Prostate gland (tissue), 2 donors: ENCODE measurements around the gene XXYLT1. TPM values are rescaled to one million over a fixed set of nuclear protein-coding genes. Genes with fewer than 3 reads are reported as not detected.

Experiments used
- DNase-seq: peaks from one replicate; pipeline ENCODE4 v3.0.0-alpha.2; 2019; ENCODE audit warnings: low spot score
- H3K27ac ChIP-seq, 2 donors: fragments of 200-600 bp; sonication (generic); 2 replicates each; pipeline ENCODE4 v1.5.1; 2017 to 2019
- H3K27me3 ChIP-seq: fragments of 200-600 bp; sonication (generic); replicated peaks from 2 replicates; pipeline ENCODE4 v1.5.1; 2019; ENCODE audit not compliant: insufficient read depth
- H3K36me3 ChIP-seq, 2 donors: fragments of 200-600 bp; sonication (generic); 1 replicate in 1 of 2; 2 replicates in 1 of 2; pipeline versions ENCODE4 v1.5.1 to v1.8.1; 2017 to 2019
- H3K4me1 ChIP-seq: fragments of 200-600 bp; sonication (generic); replicated peaks from 2 replicates; pipeline ENCODE4 v1.5.1; 2019
- H3K4me3 ChIP-seq, 2 donors: fragments of 200-600 bp; sonication (generic); 2 replicates each; pipeline ENCODE4 v1.5.1; 2017 to 2019
- H3K9me3 ChIP-seq: fragments of 200-600 bp; sonication (generic); 2 replicates; pipeline ENCODE4 v1.5.1; 2017
- POLR2A ChIP-seq: fragments of 450-650 bp; IDR thresholded peaks from one replicate; pipeline ENCODE4 v1.6.1; 2016; ENCODE audit warnings: antibody characterized with exemption, mild to moderate bottlenecking
- POLR2AphosphoS5 ChIP-seq: sonication (generic); formaldehyde crosslinking; IDR thresholded peaks from one replicate; pipeline ENCODE4 v1.6.1; 2017; ENCODE audit warnings: antibody characterized with exemption
- WGBS: methylation state at CpG from one replicate; pipeline ENCODE4 v1.1.5; 2018; 5-methylcytosine and 5-hydroxymethylcytosine counted together
- intact Hi-C: fragments of 100-400 bp; cut with DNase I; formaldehyde crosslinking; loops from one replicate; pipeline ENCODE4 v1.14.2; 2022
- total RNA-seq, 2 donors: library from RNA; depleted of rRNA; stranded (reverse); fragments of >200 nt; gene quantifications; one replicate each; pipeline ENCODE4 v1.1.0, GENCODE V29; 2016
- TF ChIP-seq, protein P1 (sequence below), 4 experiments: fragments of 200-600 bp in 2 of 4; fragments of 450-650 bp in 2 of 4; sonication (generic) in 2 of 4; IDR thresholded peaks; 1 replicate in 3 of 4; 2 replicates in 1 of 4; pipeline ENCODE4 v1.5.1; 2016 to 2019; ENCODE audit warnings: antibody characterized with exemption in 4 of 4, mild to moderate bottlenecking in 2 of 4, moderate library complexity in 2 of 4

XXYLT1 gene
- total RNA-seq, 2 donors from 2014 or later: 14.9 to 22.7 TPM

DNA sequence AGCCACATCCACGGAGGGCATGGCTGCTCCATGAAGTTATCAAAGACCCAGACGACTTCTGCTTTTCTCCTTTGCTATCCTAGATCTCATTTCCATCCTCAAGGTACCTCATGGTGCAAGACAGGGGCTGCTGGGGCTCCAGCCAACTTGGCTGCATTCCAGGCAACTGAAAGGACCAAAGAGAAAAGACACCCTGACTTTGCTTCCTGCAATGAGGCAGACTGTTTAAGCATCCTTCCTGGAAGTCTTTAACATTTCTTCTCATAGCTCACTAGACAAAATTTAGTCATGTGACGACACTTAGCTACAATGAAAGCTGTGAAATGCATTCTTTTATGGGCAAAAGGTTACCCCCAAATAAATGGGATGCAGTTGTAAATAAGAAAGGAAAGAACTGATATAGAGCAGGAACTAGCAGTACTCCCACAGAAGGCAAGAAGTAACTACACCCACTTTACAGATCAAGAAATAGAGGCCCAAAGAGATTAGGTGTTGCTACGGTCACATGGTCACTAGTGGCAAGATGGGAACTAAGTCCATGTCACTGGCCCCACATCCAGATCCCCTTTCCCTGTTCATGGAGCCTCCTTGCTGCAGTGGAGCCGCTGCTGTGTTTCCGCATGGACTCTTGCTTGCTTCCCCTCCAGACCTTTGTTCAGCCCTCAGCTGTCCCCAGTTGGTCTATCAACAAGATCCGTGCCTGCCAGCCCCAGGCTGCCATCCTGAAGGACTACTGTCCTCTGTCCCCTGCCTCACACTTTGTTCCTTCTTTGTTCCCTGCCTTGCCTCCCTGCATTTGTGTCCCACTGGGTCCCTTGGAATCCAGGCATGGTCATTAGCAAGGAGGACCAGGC is 107.0 kb downstream of the XXYLT1 start:
- DNase-seq: no peak
- Histone ChIP-seq H3K27ac (no peak overlapping the region), H3K9me3 (no peaks in the 10 kb centered on the region), H3K4me1 (no peaks in the 10 kb centered on the region), H3K4me3 (no peak overlapping the region), H3K36me3 (no peaks in the 10 kb centered on the region), H3K27me3 (no peaks in the 10 kb centered on the region)
- TF ChIP-seq POLR2A: no peak
- no peak for TF ChIP-seq POLR2AphosphoS5
- TF ChIP-seq, protein P1, sequence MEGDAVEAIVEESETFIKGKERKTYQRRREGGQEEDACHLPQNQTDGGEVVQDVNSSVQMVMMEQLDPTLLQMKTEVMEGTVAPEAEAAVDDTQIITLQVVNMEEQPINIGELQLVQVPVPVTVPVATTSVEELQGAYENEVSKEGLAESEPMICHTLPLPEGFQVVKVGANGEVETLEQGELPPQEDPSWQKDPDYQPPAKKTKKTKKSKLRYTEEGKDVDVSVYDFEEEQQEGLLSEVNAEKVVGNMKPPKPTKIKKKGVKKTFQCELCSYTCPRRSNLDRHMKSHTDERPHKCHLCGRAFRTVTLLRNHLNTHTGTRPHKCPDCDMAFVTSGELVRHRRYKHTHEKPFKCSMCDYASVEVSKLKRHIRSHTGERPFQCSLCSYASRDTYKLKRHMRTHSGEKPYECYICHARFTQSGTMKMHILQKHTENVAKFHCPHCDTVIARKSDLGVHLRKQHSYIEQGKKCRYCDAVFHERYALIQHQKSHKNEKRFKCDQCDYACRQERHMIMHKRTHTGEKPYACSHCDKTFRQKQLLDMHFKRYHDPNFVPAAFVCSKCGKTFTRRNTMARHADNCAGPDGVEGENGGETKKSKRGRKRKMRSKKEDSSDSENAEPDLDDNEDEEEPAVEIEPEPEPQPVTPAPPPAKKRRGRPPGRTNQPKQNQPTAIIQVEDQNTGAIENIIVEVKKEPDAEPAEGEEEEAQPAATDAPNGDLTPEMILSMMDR (IDR thresholded peaks at IDR 0.05): no peak
- intact Hi-C loops: no loop called here
- 89% methylated on average over 7 of the region's 7 CpGs for WGBS

GRCh38 chr3:195162816-195163215 is 108.1 kb downstream of the XXYLT1 start:
- intact Hi-C loops: no loop called here

DNA sequence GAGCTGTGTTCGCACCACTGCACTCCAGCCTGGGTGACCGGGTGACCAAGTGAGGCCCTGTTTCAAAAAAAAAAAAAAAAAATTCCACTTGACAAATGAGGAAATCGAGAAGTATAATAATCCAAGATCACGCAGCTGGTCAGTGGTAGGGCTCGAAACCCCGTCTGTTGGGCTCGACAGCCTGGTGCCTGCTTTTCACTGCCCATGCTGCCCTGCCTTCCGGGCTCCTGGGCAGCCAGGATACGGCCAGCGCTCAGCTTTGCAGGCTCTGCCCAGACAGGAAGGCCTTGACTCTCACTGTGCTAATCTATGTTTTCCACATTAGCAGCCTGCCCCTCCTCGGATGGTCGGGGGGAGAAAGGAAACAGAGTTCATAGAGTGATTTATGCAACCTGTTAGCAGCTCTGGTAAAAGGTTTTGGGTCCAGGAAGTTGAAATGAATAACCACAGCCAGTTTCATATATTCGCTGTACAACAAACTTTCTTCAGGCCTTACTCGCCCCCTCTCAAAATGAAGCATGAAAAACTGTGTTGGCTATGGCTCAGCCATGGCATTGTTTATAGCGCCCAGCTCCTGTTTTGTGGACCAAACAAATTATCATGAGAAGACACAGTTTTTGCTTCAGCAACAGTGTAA is 108.8 kb downstream of the XXYLT1 start:
- no peaks in the 10 kb centered on the region for H3K4me1 ChIP-seq
- TF ChIP-seq POLR2AphosphoS5 (no peak), POLR2A (no peak)
- TF ChIP-seq, protein P1 (IDR thresholded peaks at IDR 0.05): no peak
- no peak overlapping the region for H3K27ac ChIP-seq
- H3K4me3 ChIP-seq: no peak overlapping the region
- intact Hi-C loops: no loop called here
- WGBS: 70% methylated on average over 15 of the region's 15 CpGs
- no peak for DNase-seq
- no peaks in the 10 kb centered on the region for H3K27me3 ChIP-seq
- H3K9me3 ChIP-seq: no peaks in the 10 kb centered on the region
- H3K36me3 ChIP-seq: no peaks in the 10 kb centered on the region

More at GRCh38 chr3:195162816-195163215, 108.1 kb downstream of the XXYLT1 start:
- no peak overlapping the region for H3K27ac ChIP-seq
- 87% methylated on average over 5 of the region's 5 CpGs for WGBS
- no peaks in the 10 kb centered on the region for H3K36me3 ChIP-seq
- no peaks in the 10 kb centered on the region for H3K9me3 ChIP-seq
- TF ChIP-seq, protein P1 (IDR thresholded peaks at IDR 0.05): no peak
- TF ChIP-seq POLR2A: no peak
- no peak for TF ChIP-seq POLR2AphosphoS5
- no peaks in the 10 kb centered on the region for H3K27me3 ChIP-seq
- H3K4me1 ChIP-seq: no peaks in the 10 kb centered on the region
- H3K4me3 ChIP-seq: no peak overlapping the region
- DNase-seq: no peak

GRCh38 chr3:195160908-195161434 is 110.0 kb downstream of the XXYLT1 start:
- H3K4me3 ChIP-seq: no peak overlapping the region
- intact Hi-C loops: no loop called here
- DNase-seq: no peak
- no peaks in the 10 kb centered on the region for H3K27me3 ChIP-seq
- H3K4me1 ChIP-seq: no peaks in the 10 kb centered on the region
- TF ChIP-seq POLR2AphosphoS5: no peak
- TF ChIP-seq, protein P1 (IDR thresholded peaks at IDR 0.05): no peak
- TF ChIP-seq POLR2A: no peak
- peak overlapping the region in 1 of 2 donors; percentile 56 for H3K27ac ChIP-seq
- WGBS: 97% methylated on average over 11 of the region's 11 CpGs
- no peaks in the 10 kb centered on the region for H3K9me3 ChIP-seq
- H3K36me3 ChIP-seq: no peaks in the 10 kb centered on the region
